K562 (cell line): ENCODE measurements around the gene EPHX1. TPM values are rescaled to one million over a fixed set of nuclear protein-coding genes. Genes with fewer than 3 reads are reported as not detected.
"Not testable (repeated sequence)": the region's sequence is repeated elsewhere in the genome, so short reads cannot be mapped to it uniquely, and the experiment has no call there.

Experiments
- ATAC-seq: fragments of 200-7000 bp; cut with Tn5 transposase; 3 replicates; pipeline ENCODE4 v1.9.1; 2020; ENCODE audit warnings: moderate library complexity
- BruUV-seq: library from RNA; stranded (reverse); fragments of 400-500 nt; replicated peaks from 2 replicates; lab custom pipeline; 2021; lab: Mats Ljungman, UMichigan
- CTCF ChIA-PET: fragments of 300-600 bp; formaldehyde crosslinking; extraction: SDS; loops from one replicate; lab custom pipeline; 2021; ENCODE audit warnings: low intra/inter-chr PET ratio; lab: Yijun Ruan, JAX
- POLR2A ChIA-PET: fragments of 300-600, 350-650 bp; sonication (Branson Sonifier 250); formaldehyde crosslinking; extraction: SDS; loops from one replicate; lab custom pipeline; 2021; ENCODE audit warnings: antibody characterized with exemption, inconsistent platforms; lab: Yijun Ruan, JAX
- DNase-seq, 4 experiments: peaks; one replicate each; pipeline versions ENCODE4 v3.0.0 to v3.0.0-alpha.2; 2011 to 2018; ENCODE audit warnings: low spot score in 3 of 4, mixed read lengths in 3 of 4; ENCODE audit errors: extremely low read depth in 1 of 4
- FAIRE-seq: peaks from 2 replicates; lab custom pipeline; 2011; peaks lifted over from hg19 to GRCh38; lab: Jason Lieb, UNC
- H2AFZ ChIP-seq: 2 replicates; pipeline ENCODE4 v1.6.0; 2011; ENCODE audit warnings: low read depth, low read length, control low read depth, inconsistent platforms
- H3K27ac ChIP-seq: fragments of 200-600 bp; 3 replicates; pipeline ENCODE4 v1.8.0; 2011; ENCODE audit warnings: low read depth, mild to moderate bottlenecking, control low read depth, inconsistent platforms, low read length, moderate library complexity, mixed read lengths; ENCODE audit errors: extremely low read depth
- H3K27me3 ChIP-seq, 2 experiments: fragments of 300-600 bp in 1 of 2; 2 replicates in 1 of 2; 3 replicates in 1 of 2; pipeline versions ENCODE4 v1.6.0 to v1.8.0; 2011; ENCODE audit warnings: inconsistent platforms in 2 of 2, low read length in 2 of 2, mild to moderate bottlenecking in 1 of 2, mixed read lengths in 1 of 2, moderate library complexity in 1 of 2; ENCODE audit not compliant: control insufficient read depth in 2 of 2, insufficient read depth in 2 of 2
- H3K36me3 ChIP-seq: fragments of 300-600 bp; 3 replicates; pipeline ENCODE4 v1.8.0; 2011; ENCODE audit warnings: mild to moderate bottlenecking, low read length, inconsistent platforms; ENCODE audit not compliant: control insufficient read depth, insufficient read depth
- H3K4me1 ChIP-seq, 2 experiments: fragments of 200-600 bp in 1 of 2; replicated peaks in 1 of 2; 2 replicates in 1 of 2; 3 replicates in 1 of 2; pipeline versions ENCODE4 v1.5.1 to v1.8.0; 2011; ENCODE audit warnings: inconsistent platforms in 2 of 2, low read length in 2 of 2, mild to moderate bottlenecking in 1 of 2, mixed read lengths in 1 of 2, moderate library complexity in 1 of 2; ENCODE audit not compliant: control insufficient read depth in 2 of 2, insufficient read depth in 2 of 2
- H3K4me2 ChIP-seq: 2 replicates; pipeline ENCODE4 v1.6.1; 2011; ENCODE audit warnings: low read length, control low read depth, inconsistent platforms, mixed read lengths; ENCODE audit not compliant: insufficient read depth
- H3K4me3 ChIP-seq: fragments of 200-600 bp; sonication (generic), shearing (Covaris generic); 2 replicates; pipeline ENCODE4 v1.5.1; 2016; ENCODE audit warnings: control low read depth, inconsistent platforms
- H3K79me2 ChIP-seq: fragments of 200-600 bp; 3 replicates; pipeline ENCODE4 v1.8.0; 2011; ENCODE audit warnings: low read length, inconsistent platforms; ENCODE audit not compliant: control insufficient read depth, insufficient read depth
- H3K9ac ChIP-seq, 2 experiments: 2 replicates each; pipeline versions ENCODE4 v1.6.0 to v1.6.1; 2011; ENCODE audit warnings: low read depth in 2 of 2, low read length in 2 of 2, control low read depth in 1 of 2, inconsistent platforms in 1 of 2, mild to moderate bottlenecking in 1 of 2, mixed read lengths in 1 of 2; ENCODE audit not compliant: insufficient read depth in 1 of 2
- H3K9me1 ChIP-seq: one replicate; pipeline ENCODE4 v1.6.0; 2011; ENCODE audit warnings: inconsistent platforms, mild to moderate bottlenecking, low read length, moderate library complexity; ENCODE audit not compliant: control insufficient read depth, insufficient read depth
- H3K9me3 ChIP-seq: replicated peaks from 2 replicates; pipeline ENCODE4 v1.5.1; 2011; ENCODE audit warnings: low read depth, low read length, inconsistent platforms; ENCODE audit not compliant: control insufficient read depth, insufficient read depth
- H4K20me1 ChIP-seq: replicated peaks from 2 replicates; pipeline ENCODE4 v1.6.1; 2011; ENCODE audit warnings: low read length, inconsistent platforms, mixed read lengths; ENCODE audit not compliant: control insufficient read depth, insufficient read depth
- GTF2E2 ChIP-seq: fragments of 200-800 bp; sonication (Bioruptor generic); IDR thresholded peaks from 2 replicates; pipeline ENCODE4 v1.6.1; 2016; ENCODE audit warnings: missing genetic modification characterization, missing compliant biosample characterization
- SP1 ChIP-seq: sonication (generic); formaldehyde crosslinking; IDR thresholded peaks from 2 replicates; pipeline ENCODE4 v1.8.1; 2022; ENCODE audit warnings: mild to moderate bottlenecking, missing genetic modification reagents
- ZFX ChIP-seq: sonication (generic); formaldehyde crosslinking; IDR thresholded peaks from 2 replicates; pipeline ENCODE4 v1.8.0; 2022; ENCODE audit warnings: mild to moderate bottlenecking, missing genetic modification reagents, moderate library complexity
- WGBS: fragments of 100-300 bp; shearing (Covaris generic); methylation state at CpG from one replicate; pipeline ENCODE4 v1.1.6; 2016; ENCODE audit warnings: low coverage, mixed read lengths; ENCODE audit not compliant: insufficient coverage; ENCODE audit errors: missing lambda C conversion rate; 5-methylcytosine and 5-hydroxymethylcytosine counted together
- in situ Hi-C: fragments of 300-500 bp; cut with MboI; formaldehyde crosslinking; loops from 4 replicates; pipeline ENCODE4 v1.15.0; 2018; ENCODE audit warnings: inconsistent platforms, mixed read lengths
- intact Hi-C: fragments of 100-400 bp; cut with micrococcal nuclease; formaldehyde crosslinking; loops from 2 replicates; pipeline ENCODE4 v1.14.2; 2022
- polyA plus RNA-seq, 8 experiments: library from polyadenylated mRNA; depleted of rRNA in 4 of 8; stranded (reverse) in 5 of 8; unstranded in 3 of 8; fragments of >200 nt; fragmentation: Nextera tagmentation in 2 of 8; fragmentation: Illumina TruSeq in 1 of 8; extraction: Ambion mirVana in 2 of 8; extraction: Trizol in 1 of 8; gene quantifications; 2 replicates each; pipeline versions ENCODE4 v1.2.1 to v1.2.3, GENCODE V29; 2011 to 2014; ENCODE audit warnings: inconsistent platforms in 1 of 8, missing spikeins in 1 of 8
- total RNA-seq, 7 experiments: library from RNA; depleted of rRNA in 6 of 7; stranded (reverse); fragments of >200 nt in 6 of 7; fragmentation: Illumina TruSeq in 2 of 7; extraction: Trizol in 2 of 7; gene quantifications; 2 replicates each; pipeline versions ENCODE4 v1.2.1 to v1.2.3, GENCODE V29; 2011 to 2021; ENCODE audit warnings: low replicate concordance in 1 of 7
- TF ChIP-seq, protein P1 (sequence below), 3 experiments: fragments of 200-800 bp in 1 of 3; sonication (Bioruptor generic) in 1 of 3; sonication (generic) in 1 of 3; formaldehyde crosslinking in 1 of 3; IDR thresholded peaks; 2 replicates each; pipeline versions ENCODE4 v1.6.1 to v1.8.0; 2016 to 2022; ENCODE audit warnings: mild to moderate bottlenecking in 2 of 3, missing compliant biosample characterization in 2 of 3, missing genetic modification characterization in 2 of 3, missing genetic modification reagents in 1 of 3
- TF ChIP-seq, protein P2 (sequence below), 3 experiments: IDR thresholded peaks in 2 of 3; conservative IDR thresholded peaks in 1 of 3; 2 replicates each; pipeline ENCODE4 v1.5.1; 2011 to 2012; ENCODE audit warnings: low read length in 3 of 3, mild to moderate bottlenecking in 3 of 3, control low read depth in 2 of 3, improper control_type of control experiment in 1 of 3, inconsistent platforms in 1 of 3, low read depth in 1 of 3, mixed read lengths in 1 of 3, moderate library complexity in 1 of 3; ENCODE audit not compliant: insufficient read depth in 2 of 3
- TF ChIP-seq, protein P3 (sequence below): fragments of 450-650 bp; IDR thresholded peaks from 2 replicates; pipeline ENCODE4 v1.6.1; 2016; ENCODE audit warnings: antibody characterized with exemption
- TF ChIP-seq, protein P4 (sequence below): sonication (generic); formaldehyde crosslinking; IDR thresholded peaks from 2 replicates; pipeline ENCODE4 v1.8.0; 2022; ENCODE audit warnings: mild to moderate bottlenecking, missing genetic modification reagents
- TF ChIP-seq, protein P5 (sequence below): sonication (generic); formaldehyde crosslinking; IDR thresholded peaks from 2 replicates; pipeline ENCODE4 v1.8.1; 2023; ENCODE audit warnings: mild to moderate bottlenecking, missing genetic modification reagents

EPHX1 gene
- total and polyA plus RNA-seq, 9 of the 15 experiments (the other 6 are each of a cell fraction or from before 2014, with no cell fraction given) = 0.21 to 27.0 (median 6.7) TPM

DNA sequence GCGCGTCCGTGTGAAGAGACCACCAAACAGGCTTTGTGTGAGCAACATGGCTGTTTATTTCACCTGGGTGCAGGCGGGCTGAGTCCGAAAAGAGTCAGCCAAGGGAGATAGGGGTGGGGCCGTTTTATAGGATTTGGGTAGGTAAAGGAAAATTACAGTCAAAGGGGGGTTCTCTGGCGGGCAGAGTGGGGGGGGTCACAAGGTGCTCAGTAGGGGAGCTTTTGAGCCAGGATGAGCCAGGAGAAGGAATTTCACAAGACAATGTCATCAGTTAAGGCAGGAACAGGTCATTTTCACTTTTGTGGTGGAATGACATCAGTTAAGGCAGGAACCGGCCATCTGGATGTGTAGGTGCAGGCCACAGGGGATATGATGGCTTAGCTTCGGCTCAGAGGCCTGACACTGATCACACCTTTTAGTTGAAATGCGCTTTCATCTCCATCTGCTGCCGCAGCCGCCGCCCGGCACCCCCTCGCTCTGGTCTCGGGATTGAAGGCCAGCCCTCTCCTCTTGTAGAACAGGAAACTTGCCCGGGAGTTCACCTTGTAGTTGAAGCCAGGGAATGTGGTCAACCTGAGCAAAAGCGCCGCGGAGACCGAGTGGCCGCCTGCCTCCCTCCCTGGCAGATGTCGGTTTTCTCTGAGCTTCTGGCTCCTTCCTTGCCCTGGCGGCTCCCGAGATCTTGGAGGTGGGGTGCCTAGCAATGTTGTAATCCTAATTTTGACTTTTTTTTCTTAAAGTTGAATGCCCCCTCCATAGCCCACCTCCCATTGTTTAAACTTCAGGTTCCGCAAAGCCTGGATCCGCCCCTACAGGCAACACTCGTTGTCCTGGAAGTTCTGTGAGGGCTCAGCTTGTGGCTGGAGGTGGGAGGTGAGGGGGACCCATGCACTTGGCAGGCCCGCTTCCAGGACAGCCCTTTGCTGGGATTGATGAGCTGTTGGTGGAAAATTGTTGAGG lies 935 bp downstream of the EPHX1 start:
- H3K27ac ChIP-seq = not testable (repeated sequence)

More for the DNA sequence above, 935 bp downstream of the EPHX1 start:
- H3K9me3 ChIP-seq, H3K27me3 ChIP-seq, H4K20me1 ChIP-seq, H3K36me3 ChIP-seq, in situ Hi-C loops, ATAC-seq, H3K9me1 ChIP-seq, H3K79me2 ChIP-seq, DNase-seq: not testable (repeated sequence)
- Histone ChIP-seq H3K4me2 (peak overlapping the region; percentile 83), H3K9ac (peak overlapping the region; percentile 43 to 94; a peak in 3 of 4 replicates), H3K4me3 (peak overlapping the region; percentile 48), H3K4me1 (peaks cover 17 to 30% of the 10 kb centered on the region in 2 experiments), H2AFZ (peak overlapping the region; percentile 93)
- TF ChIP-seq, protein P1, sequence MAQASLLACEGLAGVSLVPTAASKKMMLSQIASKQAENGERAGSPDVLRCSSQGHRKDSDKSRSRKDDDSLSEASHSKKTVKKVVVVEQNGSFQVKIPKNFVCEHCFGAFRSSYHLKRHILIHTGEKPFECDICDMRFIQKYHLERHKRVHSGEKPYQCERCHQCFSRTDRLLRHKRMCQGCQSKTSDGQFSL (CRISPR knock-in tag; IDR thresholded peaks at IDR 0.05) = peak; percentile 48; the same call in 1 of the 2 replicates
- TF ChIP-seq, protein P1 (tag; IDR thresholded peaks at IDR 0.05) = not testable (repeated sequence)
- TF ChIP-seq GTF2E2 (tag) (0 out of 2 replicates have a peak, but pooled peaks have one; percentile 1), ZFX (CRISPR knock-in tag) (0 out of 2 replicates have a peak, but pooled peaks have one; percentile 5), SP1 (CRISPR knock-in tag) (0 out of 2 replicates have a peak, but pooled peaks have one; percentile 47)
- TF ChIP-seq, protein P2, sequence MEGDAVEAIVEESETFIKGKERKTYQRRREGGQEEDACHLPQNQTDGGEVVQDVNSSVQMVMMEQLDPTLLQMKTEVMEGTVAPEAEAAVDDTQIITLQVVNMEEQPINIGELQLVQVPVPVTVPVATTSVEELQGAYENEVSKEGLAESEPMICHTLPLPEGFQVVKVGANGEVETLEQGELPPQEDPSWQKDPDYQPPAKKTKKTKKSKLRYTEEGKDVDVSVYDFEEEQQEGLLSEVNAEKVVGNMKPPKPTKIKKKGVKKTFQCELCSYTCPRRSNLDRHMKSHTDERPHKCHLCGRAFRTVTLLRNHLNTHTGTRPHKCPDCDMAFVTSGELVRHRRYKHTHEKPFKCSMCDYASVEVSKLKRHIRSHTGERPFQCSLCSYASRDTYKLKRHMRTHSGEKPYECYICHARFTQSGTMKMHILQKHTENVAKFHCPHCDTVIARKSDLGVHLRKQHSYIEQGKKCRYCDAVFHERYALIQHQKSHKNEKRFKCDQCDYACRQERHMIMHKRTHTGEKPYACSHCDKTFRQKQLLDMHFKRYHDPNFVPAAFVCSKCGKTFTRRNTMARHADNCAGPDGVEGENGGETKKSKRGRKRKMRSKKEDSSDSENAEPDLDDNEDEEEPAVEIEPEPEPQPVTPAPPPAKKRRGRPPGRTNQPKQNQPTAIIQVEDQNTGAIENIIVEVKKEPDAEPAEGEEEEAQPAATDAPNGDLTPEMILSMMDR (IDR thresholded peaks at IDR 0.05 in 2 of 3, conservative IDR thresholded peaks at IDR 0.05 in 1 of 3; ENCODE audit: insufficient read depth in 2 of 3, low read depth in 1 of 3, low read length in 3 of 3) = 0 out of 6 replicates have a peak, but pooled peaks of 1 of the 3 experiments have one; percentile 6
- TF ChIP-seq, protein P3, sequence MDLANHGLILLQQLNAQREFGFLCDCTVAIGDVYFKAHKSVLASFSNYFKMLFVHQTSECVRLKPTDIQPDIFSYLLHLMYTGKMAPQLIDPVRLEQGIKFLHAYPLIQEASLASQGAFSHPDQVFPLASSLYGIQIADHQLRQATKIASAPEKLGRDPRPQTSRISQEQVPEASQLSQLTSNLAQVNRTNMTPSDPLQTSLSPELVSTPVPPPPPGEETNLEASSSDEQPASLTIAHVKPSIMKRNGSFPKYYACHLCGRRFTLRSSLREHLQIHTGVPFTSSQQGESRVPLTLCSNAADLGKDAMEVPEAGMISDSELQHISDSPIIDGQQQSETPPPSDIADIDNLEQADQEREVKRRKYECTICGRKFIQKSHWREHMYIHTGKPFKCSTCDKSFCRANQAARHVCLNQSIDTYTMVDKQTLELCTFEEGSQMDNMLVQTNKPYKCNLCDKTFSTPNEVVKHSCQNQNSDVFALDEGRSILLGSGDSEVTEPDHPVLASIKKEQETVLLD = 0 out of 2 replicates have a peak, but pooled peaks have one; percentile 34
- TF ChIP-seq, protein P4, sequence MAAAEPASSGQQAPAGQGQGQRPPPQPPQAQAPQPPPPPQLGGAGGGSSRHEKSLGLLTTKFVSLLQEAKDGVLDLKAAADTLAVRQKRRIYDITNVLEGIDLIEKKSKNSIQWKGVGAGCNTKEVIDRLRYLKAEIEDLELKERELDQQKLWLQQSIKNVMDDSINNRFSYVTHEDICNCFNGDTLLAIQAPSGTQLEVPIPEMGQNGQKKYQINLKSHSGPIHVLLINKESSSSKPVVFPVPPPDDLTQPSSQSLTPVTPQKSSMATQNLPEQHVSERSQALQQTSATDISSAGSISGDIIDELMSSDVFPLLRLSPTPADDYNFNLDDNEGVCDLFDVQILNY = 0 out of 2 replicates have a peak, but pooled peaks have one; percentile 69
- TF ChIP-seq, protein P5, sequence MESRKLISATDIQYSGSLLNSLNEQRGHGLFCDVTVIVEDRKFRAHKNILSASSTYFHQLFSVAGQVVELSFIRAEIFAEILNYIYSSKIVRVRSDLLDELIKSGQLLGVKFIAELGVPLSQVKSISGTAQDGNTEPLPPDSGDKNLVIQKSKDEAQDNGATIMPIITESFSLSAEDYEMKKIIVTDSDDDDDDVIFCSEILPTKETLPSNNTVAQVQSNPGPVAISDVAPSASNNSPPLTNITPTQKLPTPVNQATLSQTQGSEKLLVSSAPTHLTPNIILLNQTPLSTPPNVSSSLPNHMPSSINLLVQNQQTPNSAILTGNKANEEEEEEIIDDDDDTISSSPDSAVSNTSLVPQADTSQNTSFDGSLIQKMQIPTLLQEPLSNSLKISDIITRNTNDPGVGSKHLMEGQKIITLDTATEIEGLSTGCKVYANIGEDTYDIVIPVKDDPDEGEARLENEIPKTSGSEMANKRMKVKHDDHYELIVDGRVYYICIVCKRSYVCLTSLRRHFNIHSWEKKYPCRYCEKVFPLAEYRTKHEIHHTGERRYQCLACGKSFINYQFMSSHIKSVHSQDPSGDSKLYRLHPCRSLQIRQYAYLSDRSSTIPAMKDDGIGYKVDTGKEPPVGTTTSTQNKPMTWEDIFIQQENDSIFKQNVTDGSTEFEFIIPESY (CRISPR knock-in tag) = peak; percentile 82
- peak; percentile 37 for FAIRE-seq
- intact Hi-C loops = loop anchor here (2.0 to 5.0 kb wide), 2 partner anchors 34 to 251 kb away; partner anchors contain the start of genes H3-3A and SRP9
- ChIA-PET CTCF (interaction anchor here (0.5 to 0.6 kb wide), 2 partner anchors 24 to 167 kb away, joined by 3 read pairs; no protein-coding TSS in a partner anchor), POLR2A (interaction anchor here (0.6 to 4.3 kb wide), 6 partner anchors 12 to 112 kb away, joined by 3 to 22 read pairs (median 4); no protein-coding TSS in a partner anchor)
- WGBS = 59% methylated on average over 29 of the region's 29 CpGs
- TSS peak; percentile 60 for BruUV-seq
